Measurements from ENCODE around the gene URM1. TPM values are rescaled to one million over a fixed set of nuclear protein-coding genes. Genes with fewer than 3 reads are reported as not detected.

URM1 gene
- total RNA-seq, 1 donor from 2014 or later = 56.1 TPM

DNA sequence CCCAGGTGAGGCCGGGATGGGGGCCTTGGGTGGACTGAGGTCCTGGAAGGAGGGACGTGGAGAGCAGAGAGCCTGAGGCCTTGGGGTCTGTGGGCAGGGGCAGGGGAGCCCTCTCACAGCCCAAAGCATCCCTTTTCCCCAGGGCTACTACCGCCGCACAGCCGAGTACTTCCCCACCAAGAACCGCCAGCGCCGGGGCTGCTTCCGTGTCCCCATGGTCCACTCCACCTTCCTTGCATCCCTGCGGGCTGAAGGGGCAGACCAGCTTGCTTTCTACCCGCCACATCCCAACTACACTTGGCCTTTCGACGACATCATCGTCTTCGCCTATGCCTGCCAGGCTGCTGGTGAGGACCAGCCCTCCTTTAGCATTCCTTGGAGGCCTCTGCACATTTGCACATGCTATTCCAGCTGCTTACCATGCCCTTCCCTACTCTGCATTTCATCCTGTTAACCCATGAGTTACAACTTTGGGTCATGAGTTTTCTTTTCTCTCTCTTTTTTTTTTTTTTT, 53.1 kb downstream of the URM1 start:
- Mint-ChIP-seq H3K4me3 (no peak overlapping the region), H3K27ac (no peak overlapping the region), H3K27me3 (no peaks in the 10 kb centered on the region), H3K9me3 (no peaks in the 10 kb centered on the region), H3K36me3 (no peaks in the 10 kb centered on the region), H3K4me1 (ENCODE audit: unreplicated experiment) (no peaks in the 10 kb centered on the region)
- DNase-seq (ENCODE audit: extremely low spot score, unreplicated experiment) = no peak
- TF ChIP-seq CTCF (conservative IDR thresholded peaks at IDR 0.05) = no peak

- H3K4me3 Mint-ChIP-seq = no peak overlapping the region
- no peak for DNase-seq (ENCODE audit: extremely low spot score, unreplicated experiment)
Measured at GRCh38 chr9:128428644-128429512, 57.7 kb downstream of the URM1 start.

DNA sequence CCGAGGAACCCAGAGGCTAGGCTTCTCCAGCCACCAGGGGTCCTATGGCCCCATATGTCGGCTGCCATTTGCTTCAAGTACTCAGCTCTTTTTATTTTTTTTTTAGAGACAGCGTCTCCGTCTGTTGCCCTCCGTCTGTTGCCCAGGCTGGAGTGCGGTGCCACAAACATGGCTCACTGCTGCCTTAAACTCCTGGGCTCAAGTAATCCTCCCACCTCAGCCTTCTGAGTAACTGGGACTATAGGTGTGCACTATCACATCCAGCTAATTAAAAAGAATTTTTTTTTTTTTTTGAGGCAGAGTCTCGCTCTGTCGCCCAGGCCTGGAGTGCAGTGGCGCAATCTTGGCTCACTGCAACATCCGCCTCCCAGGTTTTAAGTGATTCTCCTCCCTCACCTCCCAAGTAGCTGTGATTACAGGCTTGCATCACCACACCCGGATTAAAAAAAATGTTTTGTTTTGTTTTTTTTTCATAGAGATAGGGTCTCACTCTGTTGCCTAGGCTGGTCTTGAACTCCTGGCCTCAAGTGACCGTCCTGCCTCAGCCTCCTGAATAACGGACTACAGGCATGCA, 58.4 kb downstream of the URM1 start:
- H3K36me3 Mint-ChIP-seq = no peaks in the 10 kb centered on the region
- H3K27ac Mint-ChIP-seq = no peak overlapping the region
- no peaks in the 10 kb centered on the region for H3K27me3 Mint-ChIP-seq
- H3K9me3 Mint-ChIP-seq = no peaks in the 10 kb centered on the region
- no peaks in the 10 kb centered on the region for H3K4me1 Mint-ChIP-seq (ENCODE audit: unreplicated experiment)
- H3K4me3 Mint-ChIP-seq = no peak overlapping the region
- TF ChIP-seq CTCF (conservative IDR thresholded peaks at IDR 0.05) = no peak
- DNase-seq (ENCODE audit: extremely low spot score, unreplicated experiment) = no peak

More at GRCh38 chr9:128428644-128429512, 57.7 kb downstream of the URM1 start:
- Mint-ChIP-seq H3K9me3 (no peaks in the 10 kb centered on the region), H3K4me1 (ENCODE audit: unreplicated experiment) (no peaks in the 10 kb centered on the region), H3K27ac (no peak overlapping the region), H3K36me3 (no peaks in the 10 kb centered on the region), H3K27me3 (no peaks in the 10 kb centered on the region)
- TF ChIP-seq CTCF (conservative IDR thresholded peaks at IDR 0.05) = no peak

GRCh38 chr9:128431207-128431606, 60.0 kb downstream of the URM1 start:
- Mint-ChIP-seq H3K9me3 (no peaks in the 10 kb centered on the region), H3K36me3 (no peaks in the 10 kb centered on the region), H3K4me1 (ENCODE audit: unreplicated experiment) (no peaks in the 10 kb centered on the region), H3K27me3 (no peaks in the 10 kb centered on the region), H3K27ac (no peak overlapping the region), H3K4me3 (no peak overlapping the region)
- no peak for TF ChIP-seq CTCF (conservative IDR thresholded peaks at IDR 0.05)
- no peak for DNase-seq (ENCODE audit: extremely low spot score, unreplicated experiment)

- Mint-ChIP-seq H3K27ac (no peak overlapping the region), H3K36me3 (no peaks in the 10 kb centered on the region), H3K4me1 (ENCODE audit: unreplicated experiment) (no peaks in the 10 kb centered on the region), H3K4me3 (no peak overlapping the region), H3K9me3 (no peaks in the 10 kb centered on the region), H3K27me3 (no peaks in the 10 kb centered on the region)
- TF ChIP-seq CTCF (conservative IDR thresholded peaks at IDR 0.05) = no peak
- DNase-seq (ENCODE audit: extremely low spot score, unreplicated experiment) = no peak
Measured at GRCh38 chr9:128434340-128434739, 63.2 kb downstream of the URM1 start.
